Adrenal gland (tissue), 12 donors: ENCODE results near the gene ADAMTS18. TPM values are rescaled to one million over a fixed set of nuclear protein-coding genes. Genes with fewer than 3 reads are reported as not detected.
A peak's percentile ranks its signal among the peaks of the same experiment; 100 is the strongest.

Source experiments
- DNase-seq, 7 donors: peaks; one replicate each; pipeline ENCODE4 v3.0.0-alpha.2; 2019 to 2020
- H3K27ac ChIP-seq, 5 donors: fragments of 200-600 bp; sonication (generic) in 4 of 5; 1 replicate in 3 of 5; 2 replicates in 2 of 5; pipeline versions ENCODE4 v1.5.1 to v1.8.0; 2016 to 2020; ENCODE audit warnings: mild to moderate bottlenecking in 1 of 5
- H3K27me3 ChIP-seq: fragments of 200-600 bp; 2 replicates; pipeline ENCODE4 v1.8.0; 2021
- H3K36me3 ChIP-seq, 2 donors: fragments of 200-600 bp; replicated peaks in 1 of 2; 1 replicate in 1 of 2; 2 replicates in 1 of 2; pipeline versions ENCODE4 v1.5.1 to v1.8.0; 2018 to 2022
- H3K4me1 ChIP-seq, 2 donors: fragments of 200-600 bp; replicated peaks in 1 of 2; 1 replicate in 1 of 2; 2 replicates in 1 of 2; pipeline versions ENCODE4 v1.5.1 to v1.8.0; 2018 to 2021
- H3K4me3 ChIP-seq, 4 donors: fragments of 200-600 bp; sonication (generic) in 3 of 4; one replicate each; pipeline ENCODE4 v1.5.1; 2016 to 2018
- H3K9me3 ChIP-seq, 3 donors: fragments of 200-600 bp; sonication (generic) in 1 of 3; replicated peaks in 1 of 3; 1 replicate in 2 of 3; 2 replicates in 1 of 3; pipeline versions ENCODE4 v1.5.1 to v1.8.0; 2016 to 2021
- CTCF ChIP-seq, 6 experiments: fragments of 450-650 bp in 4 of 6; fragments of 200-600 bp in 2 of 6; sonication (generic) in 1 of 6; IDR thresholded peaks; 1 replicate in 5 of 6; 2 replicates in 1 of 6; pipeline versions ENCODE4 v1.5.1 to v1.8.0; 2016 to 2021; ENCODE audit warnings: antibody characterized with exemption in 6 of 6, mild to moderate bottlenecking in 2 of 6, moderate library complexity in 1 of 6
- POLR2A ChIP-seq, 2 donors: fragments of 450-650 bp; IDR thresholded peaks; one replicate each; pipeline ENCODE4 v1.6.1; 2017; ENCODE audit warnings: antibody characterized with exemption in 2 of 2, mild to moderate bottlenecking in 2 of 2, moderate library complexity in 1 of 2
- WGBS, 4 donors: extraction: QIAGEN DNeasy Blood & Tissue Kit in 2 of 4; methylation state at CpG; one replicate each; pipeline versions ENCODE4 v1.1.5 to v1.1.7; 2013 to 2017; 5-methylcytosine and 5-hydroxymethylcytosine counted together
- intact Hi-C, 2 donors: fragments of 100-400 bp; cut with DNase I; formaldehyde crosslinking; loops; one replicate each; pipeline versions ENCODE4 v1.14.1 to v1.15.0; 2022 to 2023
- polyA plus RNA-seq, 3 donors: library from polyadenylated mRNA; stranded (reverse); fragments of 200-250 nt in 2 of 3; fragments of 350-450 nt in 1 of 3; fragmentation: Illumina TruSeq in 1 of 3; extraction: RNeasy Lipid Tissue Mini Kit (QIAGEN cat#74804) in 1 of 3; gene quantifications; one replicate each; pipeline ENCODE4 v1.2.3, GENCODE V29; 2013 to 2014
- total RNA-seq, 9 donors: library from RNA; depleted of rRNA in 4 of 9; stranded (reverse); fragments of >200 nt in 4 of 9; fragments of 120-200 nt in 1 of 9; fragmentation: NEBNext Ultra II Directional in 1 of 9; extraction: Animal tissue kit (Norgen Biotek cat#: 25700) in 1 of 9; gene quantifications; one replicate each; pipeline versions ENCODE4 v1.1.0 to v1.2.4, GENCODE V29; 2013 to 2023
- donor health status: healthy with polysubstance abuse.
- donor health status: Bipolar disorder and iron deficiency.
- donor health status: DM: yes; HTN: yes; CAD: no.
- donor health status: DM: no; HTN: no; CAD: no.
- donor health status: DM: no; HTN: no; CAD: no.
- donor health status: DM: yes; HTN: yes; CAD: no.

The ADAMTS18 gene
- total and polyA plus RNA-seq, 12 donors: 0.10 to 0.32 (median 0.11) TPM; not detected in 9

- Histone ChIP-seq H3K36me3 (no peaks in the 10 kb centered on the region), H3K9me3 (peaks cover 0 to 4% (median 0%) of the 10 kb centered on the region in 3 donors), H3K4me3 (no peak overlapping the region), H3K27me3 (no peaks in the 10 kb centered on the region), H3K4me1 (no peaks in the 10 kb centered on the region), H3K27ac (no peak overlapping the region)
- intact Hi-C loops: no loop called here
- TF ChIP-seq CTCF (IDR thresholded peaks at IDR 0.05) (no peak), POLR2A (IDR thresholded peaks at IDR 0.05) (no peak)
- no peak for DNase-seq
- WGBS, 4 donors: 40 to 52% (median 47%) methylated on average over 2 of the region's 2 CpGs
Measured at GRCh38 chr16:77403732-77404131, 31.1 kb downstream of the ADAMTS18 start.

- H3K4me3 ChIP-seq: no peak overlapping the region
- TF ChIP-seq POLR2A (IDR thresholded peaks at IDR 0.05): no peak
- TF ChIP-seq CTCF (IDR thresholded peaks at IDR 0.05): no peak
- peaks cover 0 to 4% (median 0%) of the 10 kb centered on the region in 3 donors for H3K9me3 ChIP-seq
- DNase-seq: no peak
- no peaks in the 10 kb centered on the region for H3K4me1 ChIP-seq
- H3K27me3 ChIP-seq: no peaks in the 10 kb centered on the region
- intact Hi-C loops: no loop called here
- no peak overlapping the region for H3K27ac ChIP-seq
- WGBS, 4 donors: 62 to 70% (median 65%) methylated on average over 2 of the region's 2 CpGs
- no peaks in the 10 kb centered on the region for H3K36me3 ChIP-seq
Measured at GRCh38 chr16:77402672-77403071, 32.2 kb downstream of the ADAMTS18 start.

- TF ChIP-seq CTCF (IDR thresholded peaks at IDR 0.05) (no peak), POLR2A (IDR thresholded peaks at IDR 0.05) (no peak)
- peak in 3 of 7 donors; percentile 3 to 50 (median 16) for DNase-seq
- Histone ChIP-seq H3K27me3 (no peaks in the 10 kb centered on the region), H3K4me1 (no peaks in the 10 kb centered on the region), H3K27ac (no peak overlapping the region), H3K9me3 (peaks cover 0 to under 1% (median 0%) of the 10 kb centered on the region in 3 donors), H3K4me3 (no peak overlapping the region), H3K36me3 (no peaks in the 10 kb centered on the region)
- intact Hi-C loops: no loop called here
- 68 to 76% (median 71%) methylated on average over 6 of the region's 6 CpGs for WGBS, 4 donors
Measured at GRCh38 chr16:77402118-77402517, 32.7 kb downstream of the ADAMTS18 start.

- Histone ChIP-seq H3K27me3 (no peaks in the 10 kb centered on the region), H3K4me1 (no peaks in the 10 kb centered on the region), H3K9me3 (no peaks in the 10 kb centered on the region), H3K36me3 (no peaks in the 10 kb centered on the region), H3K27ac (no peak overlapping the region), H3K4me3 (no peak overlapping the region)
- no peak for DNase-seq
- WGBS, 4 donors: 56 to 68% (median 61%) methylated on average over 2 of the region's 2 CpGs
- intact Hi-C loops: no loop called here
- TF ChIP-seq POLR2A (IDR thresholded peaks at IDR 0.05) (no peak), CTCF (IDR thresholded peaks at IDR 0.05) (no peak)
Measured at GRCh38 chr16:77399546-77399945, 35.3 kb downstream of the ADAMTS18 start.
